ENCODE results near the gene NDRG4.

DNA sequence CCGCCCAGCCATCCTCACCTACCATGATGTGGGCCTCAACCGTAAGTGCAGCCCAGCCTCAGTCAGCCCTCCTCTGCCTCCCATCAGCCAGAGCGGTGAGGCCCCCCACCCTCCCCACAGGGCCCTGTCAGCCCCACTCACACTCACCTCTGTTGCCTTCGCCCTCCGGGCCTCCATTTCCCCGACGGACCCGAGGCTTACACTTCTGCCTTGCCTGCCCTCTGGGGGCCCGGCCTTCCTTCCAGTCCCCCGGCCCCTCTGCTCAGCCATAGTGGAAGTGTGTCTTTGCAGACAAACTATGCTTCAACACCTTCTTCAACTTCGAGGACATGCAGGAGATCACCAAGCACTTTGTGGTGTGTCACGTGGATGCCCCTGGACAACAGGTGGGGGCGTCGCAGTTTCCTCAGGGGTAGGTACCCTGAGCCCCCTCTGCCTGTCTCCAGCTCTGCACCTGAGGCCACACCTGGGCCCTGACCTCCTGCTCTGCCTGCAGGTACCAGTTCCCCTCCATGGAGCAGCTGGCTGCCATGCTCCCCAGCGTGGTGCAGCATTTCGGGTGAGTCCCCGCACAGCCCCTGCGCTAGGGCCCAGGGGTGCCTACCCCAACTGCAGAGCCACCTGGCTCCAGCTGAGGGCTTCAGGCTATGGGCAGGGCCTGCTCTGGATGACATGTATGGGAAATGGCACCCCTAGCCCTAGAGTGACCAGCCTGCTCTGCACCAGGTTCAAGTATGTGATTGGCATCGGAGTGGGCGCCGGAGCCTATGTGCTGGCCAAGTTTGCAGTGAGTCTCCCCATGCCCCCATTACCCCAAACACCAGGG, 4.1 kb downstream of the NDRG4 start:
- TF ChIP-seq, protein P1, sequence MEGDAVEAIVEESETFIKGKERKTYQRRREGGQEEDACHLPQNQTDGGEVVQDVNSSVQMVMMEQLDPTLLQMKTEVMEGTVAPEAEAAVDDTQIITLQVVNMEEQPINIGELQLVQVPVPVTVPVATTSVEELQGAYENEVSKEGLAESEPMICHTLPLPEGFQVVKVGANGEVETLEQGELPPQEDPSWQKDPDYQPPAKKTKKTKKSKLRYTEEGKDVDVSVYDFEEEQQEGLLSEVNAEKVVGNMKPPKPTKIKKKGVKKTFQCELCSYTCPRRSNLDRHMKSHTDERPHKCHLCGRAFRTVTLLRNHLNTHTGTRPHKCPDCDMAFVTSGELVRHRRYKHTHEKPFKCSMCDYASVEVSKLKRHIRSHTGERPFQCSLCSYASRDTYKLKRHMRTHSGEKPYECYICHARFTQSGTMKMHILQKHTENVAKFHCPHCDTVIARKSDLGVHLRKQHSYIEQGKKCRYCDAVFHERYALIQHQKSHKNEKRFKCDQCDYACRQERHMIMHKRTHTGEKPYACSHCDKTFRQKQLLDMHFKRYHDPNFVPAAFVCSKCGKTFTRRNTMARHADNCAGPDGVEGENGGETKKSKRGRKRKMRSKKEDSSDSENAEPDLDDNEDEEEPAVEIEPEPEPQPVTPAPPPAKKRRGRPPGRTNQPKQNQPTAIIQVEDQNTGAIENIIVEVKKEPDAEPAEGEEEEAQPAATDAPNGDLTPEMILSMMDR (IDR thresholded peaks at IDR 0.05): no peak
- TF ChIP-seq POLR2A (IDR thresholded peaks at IDR 0.05): no peak
